NOMO-1 treated with DMSO at 0.1 percent for 48 hours (cell line): ENCODE data around the gene LRP1-AS.
A peak's percentile ranks its signal among the peaks of the same experiment; 100 is the strongest.

Experiments used
- DNase-seq: peaks from one replicate; lab custom pipeline; 2025; ENCODE audit not compliant: unreplicated experiment; lab: John Stamatoyannopoulos, UW

Gene LRP1-AS

GRCh38 chr12:57160741-57161140 is 13.3 kb upstream of the LRP1-AS start:
- no peak for DNase-seq

GRCh38 chr12:57160040-57160439 is 12.6 kb upstream of the LRP1-AS start:
- DNase-seq = no peak

DNA sequence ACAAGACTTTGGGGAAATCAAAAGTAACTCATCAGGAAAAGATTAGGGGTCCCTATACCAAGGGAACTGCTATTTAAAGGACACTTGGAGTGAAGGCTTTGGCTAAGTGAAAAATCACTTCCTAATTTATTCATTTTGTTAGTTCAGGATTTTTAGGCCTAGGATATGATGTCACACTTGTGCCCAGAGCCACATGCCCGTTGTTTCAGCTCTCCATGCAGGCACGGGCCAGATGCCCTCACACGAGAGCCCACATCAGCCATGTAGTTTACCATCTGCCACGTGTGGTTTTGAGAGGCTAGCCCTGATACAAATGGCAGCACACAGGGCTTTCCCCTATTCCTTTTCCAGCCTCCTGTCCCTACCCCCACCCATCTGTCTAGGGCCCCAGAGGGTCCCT is 11.9 kb upstream of the LRP1-AS start:
- DNase-seq = no peak

DNA sequence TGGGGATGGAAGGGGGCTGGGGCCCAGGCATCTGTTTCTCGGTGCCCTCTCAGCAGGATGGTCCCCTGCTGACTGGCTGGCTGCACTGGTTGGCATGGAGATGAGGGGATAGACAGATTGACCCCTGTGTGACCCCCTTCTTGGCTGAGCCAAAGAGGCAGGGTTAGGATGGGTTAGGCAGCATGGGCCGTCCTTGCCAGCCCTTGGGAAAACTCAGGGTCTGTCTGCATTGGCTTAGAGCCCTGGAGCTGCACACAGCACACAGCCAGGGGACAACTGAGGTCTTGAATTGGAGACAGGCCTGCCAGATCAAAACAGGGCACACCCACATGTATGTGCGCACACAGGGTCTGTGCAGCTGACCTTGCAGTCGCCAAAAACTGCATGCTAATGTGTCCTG is 11.2 kb upstream of the LRP1-AS start:
- DNase-seq = no peak

- no peak for DNase-seq
Observed at GRCh38 chr12:57158186-57158585, 10.8 kb upstream of the LRP1-AS start.

- peak; percentile 86 for DNase-seq
Observed at GRCh38 chr12:57157588-57158173, 10.3 kb upstream of the LRP1-AS start.

DNA sequence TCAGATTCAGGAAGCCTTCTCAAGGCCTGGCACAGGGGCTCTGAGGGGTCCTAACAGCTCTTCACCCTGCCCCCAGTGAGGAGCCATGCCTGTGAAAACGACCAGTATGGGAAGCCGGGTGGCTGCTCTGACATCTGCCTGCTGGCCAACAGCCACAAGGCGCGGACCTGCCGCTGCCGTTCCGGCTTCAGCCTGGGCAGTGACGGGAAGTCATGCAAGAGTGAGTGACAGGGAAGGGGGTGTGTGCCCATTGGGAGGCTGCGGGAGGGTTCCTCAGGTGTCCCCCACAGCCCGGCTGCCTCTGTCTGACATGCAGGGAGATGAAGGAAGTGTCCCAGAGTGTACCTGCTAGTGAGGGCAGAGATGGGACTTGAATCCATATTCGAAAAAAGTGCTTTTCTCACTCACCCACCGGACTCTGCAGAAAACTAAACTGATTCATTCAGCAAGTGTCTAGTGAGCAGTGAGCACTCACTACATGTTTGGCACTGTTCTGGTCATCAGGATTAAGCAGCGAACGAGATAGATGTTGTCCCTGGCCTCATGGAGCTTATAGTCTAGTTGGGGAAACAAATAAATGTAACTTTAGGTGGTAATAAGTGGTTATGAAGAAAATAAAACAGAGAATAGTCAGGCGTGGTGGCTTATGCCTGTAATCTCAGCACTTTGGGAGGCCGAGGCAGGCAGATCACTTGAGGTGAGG is 9.4 kb upstream of the LRP1-AS start:
- DNase-seq = no peak

- DNase-seq = peak; percentile 71
Observed at GRCh38 chr12:57154804-57155434, 7.5 kb upstream of the LRP1-AS start.

DNA sequence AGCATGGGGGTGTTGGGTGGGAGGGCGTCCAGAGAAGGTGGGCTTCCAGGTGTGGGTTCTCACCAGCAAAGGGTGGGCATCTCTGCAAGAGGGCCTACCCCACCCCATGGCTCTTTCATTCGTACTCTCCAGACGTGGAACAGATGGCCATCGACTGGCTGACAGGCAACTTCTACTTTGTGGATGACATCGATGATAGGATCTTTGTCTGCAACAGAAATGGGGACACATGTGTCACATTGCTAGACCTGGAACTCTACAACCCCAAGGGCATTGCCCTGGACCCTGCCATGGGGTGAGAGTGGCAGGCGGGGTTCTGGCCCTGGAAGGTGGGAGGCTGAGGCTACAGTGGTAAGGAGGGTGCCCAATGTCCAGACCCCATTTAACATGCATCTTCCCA is 6.7 kb upstream of the LRP1-AS start:
- no peak for DNase-seq

- DNase-seq = no peak
Observed at GRCh38 chr12:57153415-57153997, 6.1 kb upstream of the LRP1-AS start.

GRCh38 chr12:57152639-57153038 is 5.2 kb upstream of the LRP1-AS start:
- DNase-seq = no peak

GRCh38 chr12:57151741-57152630 is 4.6 kb upstream of the LRP1-AS start:
- DNase-seq = no peak

GRCh38 chr12:57150400-57151000 is 3.1 kb upstream of the LRP1-AS start:
- no peak for DNase-seq

DNA sequence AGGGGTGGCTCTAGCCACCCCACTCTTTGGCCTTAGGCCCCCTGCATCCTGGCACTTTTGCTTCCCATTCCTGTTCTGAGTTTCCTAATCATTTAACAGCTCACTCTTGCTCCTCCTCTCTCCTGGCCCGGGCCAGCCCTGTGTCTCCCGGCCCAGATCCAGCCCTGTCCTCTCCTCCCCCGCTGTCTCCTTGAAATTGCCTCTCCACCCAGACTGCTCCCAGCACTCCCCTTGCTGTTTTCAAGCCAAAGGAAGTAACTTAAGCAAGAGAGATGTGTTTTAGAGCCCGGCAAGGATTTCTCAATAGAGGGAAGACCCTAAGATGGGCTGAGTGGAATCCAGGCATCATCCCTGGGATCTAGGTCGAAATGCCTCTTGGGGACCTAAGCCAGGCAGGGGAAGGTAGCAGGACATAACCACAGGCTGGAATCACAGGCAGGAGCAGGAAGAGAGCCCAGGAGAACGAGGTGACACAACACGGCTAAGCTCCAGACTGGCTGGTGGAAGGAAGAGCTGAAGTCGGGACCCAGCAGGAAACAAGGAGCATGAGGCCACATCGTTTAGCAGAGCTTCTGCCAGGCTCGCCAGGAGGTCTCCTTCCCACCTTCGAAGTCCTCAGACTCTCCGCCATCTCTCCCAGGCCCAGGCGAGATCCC is 2.0 kb upstream of the LRP1-AS start:
- no peak for DNase-seq

- peak; percentile 66 for DNase-seq
Observed at GRCh38 chr12:57148469-57149244, 1.2 kb upstream of the LRP1-AS start.

DNA sequence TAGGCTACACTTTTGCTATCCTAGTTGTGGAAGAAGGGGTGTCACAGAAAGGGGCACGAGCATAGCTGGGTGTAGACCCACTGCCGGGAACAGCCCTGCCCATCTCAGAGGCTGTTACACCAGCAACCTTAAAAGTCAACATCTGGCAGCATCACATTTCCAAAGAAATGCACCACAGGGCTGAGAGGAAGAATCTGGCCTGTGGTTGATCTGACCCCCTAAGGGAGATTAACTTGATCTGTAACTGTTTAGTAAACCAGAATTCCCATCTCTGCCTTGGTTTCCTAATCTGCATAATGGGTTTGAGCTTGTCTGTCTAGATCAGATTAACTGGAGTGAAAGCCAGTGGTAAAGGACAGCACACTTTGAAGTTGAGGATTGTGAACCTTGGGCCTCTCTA is 1.3 kb downstream of the LRP1-AS start:
- DNase-seq = no peak

- no peak for DNase-seq
Observed at GRCh38 chr12:57145460-57146059, 1.9 kb downstream of the LRP1-AS start.

DNA sequence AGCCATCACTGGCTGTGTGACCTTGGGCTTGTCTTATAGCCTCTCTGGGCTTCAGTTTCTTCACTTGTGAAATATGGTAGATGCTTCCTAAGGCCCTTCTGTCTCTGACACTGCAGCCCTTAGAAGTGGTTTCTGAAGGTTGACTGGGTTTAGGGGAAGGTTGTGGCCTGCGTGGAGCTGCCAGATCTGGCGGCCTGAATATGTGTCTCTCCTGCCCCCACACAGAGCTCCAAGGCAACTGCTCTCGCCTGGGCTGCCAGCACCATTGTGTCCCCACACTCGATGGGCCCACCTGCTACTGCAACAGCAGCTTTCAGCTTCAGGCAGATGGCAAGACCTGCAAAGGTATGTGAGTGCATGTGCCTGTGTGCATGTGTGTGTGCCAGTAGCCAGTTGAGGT is 4.0 kb downstream of the LRP1-AS start:
- DNase-seq = no peak

DNA sequence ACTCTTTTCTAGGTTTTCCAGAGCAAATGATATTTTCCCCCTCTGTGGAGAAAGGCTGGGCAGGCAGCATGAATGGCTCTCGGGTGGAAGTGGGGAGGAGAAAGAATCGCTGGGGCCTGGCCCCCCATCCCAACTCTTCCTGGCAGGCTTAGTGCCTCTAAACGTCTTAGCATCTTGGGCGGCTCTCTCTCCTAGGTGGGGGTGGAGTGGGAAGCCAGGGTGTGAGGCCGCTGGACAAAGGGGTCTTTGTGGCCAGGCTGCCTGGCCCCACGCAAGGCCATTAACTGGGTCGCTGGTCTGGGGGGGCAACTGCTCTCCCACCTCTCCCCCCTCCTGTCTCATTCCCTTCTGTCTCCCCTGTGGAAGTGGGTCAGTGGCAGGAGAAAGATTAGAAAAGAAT is 4.7 kb downstream of the LRP1-AS start:
- no peak for DNase-seq
